H1 (cell line): ENCODE results near the gene PHF14. TPM values are rescaled to one million over a fixed set of nuclear protein-coding genes. Genes with fewer than 3 reads are reported as not detected.
A peak's percentile ranks its signal among the peaks of the same experiment; 100 is the strongest.
"Not testable (repeated sequence)": the region's sequence is repeated elsewhere in the genome, so short reads cannot be mapped to it uniquely, and the experiment has no call there.

Experiments used
- CTCF ChIA-PET: fragments of 300-600 bp; sonication (Branson Sonifier 250); formaldehyde crosslinking; loops from one replicate; lab custom pipeline; 2021; ENCODE audit not compliant: partially characterized antibody; lab: Charles Lee
- POLR2A ChIA-PET: fragments of 300-600 bp; sonication (Branson Sonifier 250); formaldehyde crosslinking; loops from one replicate; lab custom pipeline; 2021; ENCODE audit warnings: inconsistent platforms; ENCODE audit not compliant: partially characterized antibody; lab: Charles Lee
- DNase-seq, 2 experiments: peaks; one replicate each; pipeline versions ENCODE4 v3.0.0 to v3.0.0-alpha.2; 2010 to 2022; ENCODE audit warnings: low spot score in 2 of 2, low read depth in 1 of 2, mixed read lengths in 1 of 2
- FAIRE-seq: peaks from 2 replicates; lab custom pipeline; 2011; peaks lifted over from hg19 to GRCh38; lab: Jason Lieb, UNC
- H2AFZ ChIP-seq: 2 replicates; pipeline ENCODE4 v1.8.1; 2012; ENCODE audit warnings: low read length, inconsistent platforms
- H2AK5ac ChIP-seq: 2 replicates; pipeline ENCODE4 v1.6.1; 2013; ENCODE audit warnings: low read depth, low read length
- H2BK120ac ChIP-seq: replicated peaks from 2 replicates; pipeline ENCODE3; 2013; ENCODE audit warnings: low read depth, low read length, inconsistent platforms
- H2BK12ac ChIP-seq: 2 replicates; pipeline ENCODE4 v1.6.1; 2013; ENCODE audit warnings: low read depth, low read length
- H2BK15ac ChIP-seq: 2 replicates; pipeline ENCODE4 v1.6.1; 2013; ENCODE audit warnings: low read length
- H2BK20ac ChIP-seq: 2 replicates; pipeline ENCODE4 v1.6.1; 2013; ENCODE audit warnings: low read length
- H2BK5ac ChIP-seq: 2 replicates; pipeline ENCODE4 v1.6.1; 2013; ENCODE audit warnings: low read depth, low read length
- H3K14ac ChIP-seq: 2 replicates; pipeline ENCODE4 v1.6.1; 2013; ENCODE audit warnings: inconsistent platforms; ENCODE audit not compliant: insufficient read length
- H3K18ac ChIP-seq: 2 replicates; pipeline ENCODE4 v1.6.1; 2013; ENCODE audit warnings: low read length; ENCODE audit errors: extremely low read depth
- H3K23ac ChIP-seq: 2 replicates; pipeline ENCODE4 v1.6.1; 2013; ENCODE audit warnings: inconsistent platforms; ENCODE audit not compliant: insufficient read length
- H3K23me2 ChIP-seq: 2 replicates; pipeline ENCODE4 v1.6.1; 2013; ENCODE audit warnings: low read depth, low read length
- H3K27ac ChIP-seq: 2 replicates; pipeline ENCODE4 v1.6.1; 2011; ENCODE audit warnings: low read depth, low read length, inconsistent platforms
- H3K27me3 ChIP-seq, 4 experiments: replicated peaks in 1 of 4; 1 replicate in 1 of 4; 2 replicates in 3 of 4; pipeline versions ENCODE4 v1.6.1 to v1.8.1; 2011 to 2013; ENCODE audit warnings: low read length in 3 of 4, mild to moderate bottlenecking in 3 of 4, inconsistent platforms in 2 of 4, mixed read lengths in 2 of 4, moderate library complexity in 1 of 4; ENCODE audit not compliant: control insufficient read depth in 3 of 4, insufficient read depth in 3 of 4; ENCODE audit errors: extremely low read depth in 1 of 4
- H3K36me3 ChIP-seq, 4 experiments: 2 replicates each; pipeline versions ENCODE4 v1.6.1 to v1.8.1; 2011 to 2013; ENCODE audit warnings: mild to moderate bottlenecking in 4 of 4, low read length in 3 of 4, moderate library complexity in 2 of 4, control low read depth in 1 of 4, inconsistent platforms in 1 of 4; ENCODE audit not compliant: insufficient read depth in 4 of 4, control insufficient read depth in 2 of 4
- H3K4ac ChIP-seq: replicated peaks from 2 replicates; pipeline ENCODE3; 2013; ENCODE audit warnings: low read length, low read depth, mixed read lengths, inconsistent platforms; ENCODE audit not compliant: insufficient read length
- H3K4me1 ChIP-seq, 4 experiments: replicated peaks in 1 of 4; 1 replicate in 1 of 4; 2 replicates in 3 of 4; pipeline versions ENCODE4 v1.6.1 to v1.8.1; 2011 to 2013; ENCODE audit warnings: low read length in 3 of 4, inconsistent platforms in 2 of 4, mixed read lengths in 1 of 4; ENCODE audit not compliant: insufficient read depth in 4 of 4, control insufficient read depth in 3 of 4
- H3K4me2 ChIP-seq, 2 experiments: 2 replicates each; pipeline versions ENCODE4 v1.6.1 to v1.8.1; 2011 to 2013; ENCODE audit warnings: low read depth in 2 of 2, low read length in 2 of 2, control low read depth in 1 of 2, inconsistent platforms in 1 of 2, mild to moderate bottlenecking in 1 of 2; ENCODE audit not compliant: insufficient read depth in 1 of 2
- H3K4me3 ChIP-seq, 4 experiments: fragments of 200-600, 300-600 bp in 1 of 4; sonication (generic), shearing (Covaris generic), sonication (Bioruptor Twin) in 1 of 4; 2 replicates each; pipeline versions ENCODE4 v1.5.1 to v1.8.1; 2011 to 2016; ENCODE audit warnings: low read length in 4 of 4, low read depth in 3 of 4, control low read depth in 2 of 4, inconsistent platforms in 2 of 4, mild to moderate bottlenecking in 2 of 4, mixed read lengths in 1 of 4, moderate library complexity in 1 of 4; ENCODE audit not compliant: insufficient read depth in 2 of 4; ENCODE audit errors: extremely low read depth in 1 of 4
- H3K56ac ChIP-seq: replicated peaks from 2 replicates; pipeline ENCODE3; 2013; ENCODE audit warnings: low read depth, mild to moderate bottlenecking, mixed read lengths, low read length, inconsistent platforms; ENCODE audit not compliant: insufficient read length
- H3K79me1 ChIP-seq: 2 replicates; pipeline ENCODE4 v1.6.1; 2013; ENCODE audit warnings: low read depth, low read length, control low read depth
- H3K79me2 ChIP-seq, 2 experiments: 2 replicates each; pipeline versions ENCODE4 v1.6.1 to v1.8.1; 2012 to 2013; ENCODE audit warnings: low read length in 2 of 2, mild to moderate bottlenecking in 2 of 2, inconsistent platforms in 1 of 2; ENCODE audit not compliant: insufficient read depth in 2 of 2, control insufficient read depth in 1 of 2
- H3K9ac ChIP-seq, 4 experiments: replicated peaks in 1 of 4; 1 replicate in 1 of 4; 2 replicates in 3 of 4; pipeline versions ENCODE4 v1.6.1 to v1.8.1; 2011 to 2013; ENCODE audit warnings: low read depth in 3 of 4, low read length in 3 of 4, control low read depth in 2 of 4, mild to moderate bottlenecking in 2 of 4, moderate library complexity in 2 of 4, inconsistent platforms in 1 of 4; ENCODE audit errors: extremely low read depth in 1 of 4
- H3K9me3 ChIP-seq, 2 experiments: 2 replicates each; pipeline versions ENCODE4 v1.6.1 to v1.8.1; 2012 to 2013; ENCODE audit warnings: mild to moderate bottlenecking in 2 of 2, moderate library complexity in 2 of 2, control low read depth in 1 of 2, inconsistent platforms in 1 of 2, low read depth in 1 of 2, low read length in 1 of 2, mixed read lengths in 1 of 2; ENCODE audit not compliant: insufficient read depth in 2 of 2
- H4K20me1 ChIP-seq, 2 experiments: replicated peaks in 1 of 2; 2 replicates each; pipeline versions ENCODE3 to v1.8.1; 2011 to 2013; ENCODE audit warnings: inconsistent platforms in 2 of 2, low read length in 2 of 2, mild to moderate bottlenecking in 1 of 2; ENCODE audit not compliant: insufficient read depth in 2 of 2, control insufficient read depth in 1 of 2
- H4K5ac ChIP-seq: 2 replicates; pipeline ENCODE4 v1.6.1; 2013; ENCODE audit warnings: low read length, low read depth, mixed read lengths, inconsistent platforms; ENCODE audit not compliant: insufficient read length
- H4K8ac ChIP-seq: 2 replicates; pipeline ENCODE4 v1.8.0; 2013; ENCODE audit warnings: mild to moderate bottlenecking, moderate library complexity, low read length, inconsistent platforms; ENCODE audit not compliant: insufficient read depth; ENCODE audit errors: extremely low read depth
- H4K91ac ChIP-seq: replicated peaks from 2 replicates; pipeline ENCODE3; 2013; ENCODE audit warnings: low read length, mixed read lengths, inconsistent platforms; ENCODE audit not compliant: insufficient read length
- TCF12 ChIP-seq: IDR thresholded peaks from 2 replicates; pipeline ENCODE4 v1.6.1; 2011; ENCODE audit warnings: low read depth, mild to moderate bottlenecking, low read length
- WGBS, 2 experiments: shearing (Covaris generic) in 1 of 2; methylation state at CpG; one replicate each; pipeline versions ENCODE4 v1.1.6 to v1.1.7; 2013 to 2015; ENCODE audit warnings: low lambda C conversion rate in 2 of 2, mixed read lengths in 2 of 2, inconsistent platforms in 1 of 2, low coverage in 1 of 2, missing lambda C conversion rate in 1 of 2; ENCODE audit not compliant: insufficient replicate concordance in 2 of 2, insufficient coverage in 1 of 2, insufficient read length in 1 of 2; ENCODE audit errors: extremely low coverage in 1 of 2, missing lambda C conversion rate in 1 of 2; 5-methylcytosine and 5-hydroxymethylcytosine counted together
- polyA plus RNA-seq, 7 experiments: library from polyadenylated mRNA; depleted of rRNA in 3 of 7; stranded (reverse) in 5 of 7; unstranded in 2 of 7; fragments of >200 nt in 5 of 7; fragments of 200-250 nt in 2 of 7; gene quantifications; 1 replicate in 5 of 7; 2 replicates in 1 of 7; 4 replicates in 1 of 7; pipeline versions ENCODE4 v1.2.1 to v1.2.3, GENCODE V29; 2011 to 2013; ENCODE audit warnings: missing spikeins in 2 of 7, mixed read lengths in 2 of 7
- total RNA-seq: library from RNA; stranded (reverse); fragmentation: NEBNext Ultra II Directional; extraction: Animal tissue kit (Norgen Biotek cat#: 25700); gene quantifications from 2 replicates; pipeline ENCODE4 v1.2.1, GENCODE V29; 2021

Gene PHF14
- total and polyA plus RNA-seq, 2 of the 8 experiments (the other 6 are each of a cell fraction or from before 2014, with no cell fraction given), result 17.9 to 70.6 TPM

GRCh38 chr7:10950974-10951578 lies 22.6 kb upstream of the PHF14 start:
- H3K4me3 ChIP-seq, H3K4me2 ChIP-seq, H3K14ac ChIP-seq, H2BK15ac ChIP-seq, CTCF ChIA-PET, H3K36me3 ChIP-seq, H2AFZ ChIP-seq, H3K27me3 ChIP-seq, H3K18ac ChIP-seq, H3K27ac ChIP-seq, H2BK120ac ChIP-seq, H2AK5ac ChIP-seq, H3K56ac ChIP-seq: not testable (repeated sequence)
- peaks cover 22 to 31% of the 10 kb centered on the region in 2 experiments for H3K9me3 ChIP-seq
- 0 out of 2 replicates have a peak, but pooled peaks have one; percentile 61 for TF ChIP-seq TCF12
- TF ChIP-seq, all 59 proteins: peak for 1; not testable (repeated sequence) for 58
- H3K23me2 ChIP-seq, H3K79me2 ChIP-seq, FAIRE-seq, H2BK20ac ChIP-seq, H4K8ac ChIP-seq, H3K79me1 ChIP-seq, H2BK5ac ChIP-seq, H2BK12ac ChIP-seq, H3K23ac ChIP-seq, H3K4ac ChIP-seq, H4K20me1 ChIP-seq, H4K91ac ChIP-seq, H4K5ac ChIP-seq, H3K9ac ChIP-seq, H3K4me1 ChIP-seq, DNase-seq: not testable (repeated sequence)
- POLR2A ChIA-PET, result interaction anchor here (0.8 to 1.2 kb wide), 4 partner anchors 11 to 17 kb away, joined by 3 to 6 read pairs (median 4); a partner anchor contains a TSS
- 95% methylated on average over 4 of the region's 4 CpGs; no CpG with 5 or more reads in 1 of the 2 experiments for WGBS, 2 experiments
